ENCODE results near the gene MTA1.

The MTA1 gene

DNA sequence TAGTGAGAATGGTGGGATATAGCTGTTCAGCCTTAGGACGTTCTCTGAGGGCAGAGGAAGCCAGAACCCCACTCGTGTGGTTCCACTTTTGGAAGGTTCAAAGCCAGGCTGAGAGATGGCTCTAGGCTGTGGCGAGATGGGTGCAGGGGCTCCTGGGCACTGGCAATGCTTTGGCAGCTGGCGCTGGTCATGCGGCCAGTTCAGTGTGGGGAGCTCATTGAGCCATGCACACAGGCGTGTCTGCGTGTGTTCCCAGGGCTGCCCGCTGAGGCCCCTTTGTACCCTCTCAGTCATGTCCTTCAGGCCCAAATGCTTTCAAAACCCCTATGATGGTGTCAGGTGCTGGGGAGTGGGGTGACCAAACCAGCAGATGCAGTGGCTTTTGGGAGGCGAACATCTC, 19.6 kb upstream of the MTA1 start:
- Histone ChIP-seq H3K36me3 (peaks cover 22% of the 10 kb centered on the region), H3K9me3 (0 out of 2 replicates have a peak, but pooled peaks cover 6% of the 10 kb centered on the region), H3K27me3 (no peaks in the 10 kb centered on the region), H3K4me3 (peak overlapping the region; percentile 73), H3K4me2 (peak overlapping the region; percentile 100), H3K4me1 (peaks cover 68% of the 10 kb centered on the region), H3K27ac (peak overlapping the region; percentile 98), H3K9ac (peak overlapping the region; percentile 90), H4K20me1 (peaks cover 11% of the 10 kb centered on the region; the same call in 1 of the 2 replicates)
- no peak for TF ChIP-seq Cebpa-rat (IDR thresholded peaks at IDR 0.05)

DNA sequence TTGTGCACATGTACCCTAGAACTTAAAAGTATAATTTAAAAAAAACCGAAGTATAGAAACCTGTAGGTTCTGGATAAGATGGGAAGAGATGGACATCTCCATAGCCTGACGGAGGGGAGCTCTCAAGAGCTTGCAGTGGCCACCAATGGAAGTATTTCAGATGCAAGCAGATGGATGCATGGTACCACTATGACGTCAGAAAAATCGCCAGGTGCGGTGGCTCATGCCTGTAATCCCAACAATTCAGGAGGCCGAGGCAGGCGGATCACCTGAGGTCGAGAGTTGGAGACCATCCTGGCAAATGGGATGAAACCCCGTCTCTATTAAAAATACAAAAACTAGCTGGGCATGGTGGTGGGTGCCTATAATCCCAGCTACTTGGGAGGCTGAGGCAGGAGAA, 17.9 kb upstream of the MTA1 start:
- Histone ChIP-seq H3K27ac (no peak overlapping the region), H3K27me3 (no peaks in the 10 kb centered on the region), H3K4me1 (peaks cover 52% of the 10 kb centered on the region), H4K20me1 (peaks cover 11% of the 10 kb centered on the region; the same call in 1 of the 2 replicates), H3K4me3 (no peak overlapping the region), H3K9me3 (0 out of 2 replicates have a peak, but pooled peaks cover 6% of the 10 kb centered on the region), H3K4me2 (no peak overlapping the region), H3K36me3 (peaks cover 22% of the 10 kb centered on the region), H3K9ac (no peak overlapping the region)
- TF ChIP-seq Cebpa-rat (IDR thresholded peaks at IDR 0.05): no peak

DNA sequence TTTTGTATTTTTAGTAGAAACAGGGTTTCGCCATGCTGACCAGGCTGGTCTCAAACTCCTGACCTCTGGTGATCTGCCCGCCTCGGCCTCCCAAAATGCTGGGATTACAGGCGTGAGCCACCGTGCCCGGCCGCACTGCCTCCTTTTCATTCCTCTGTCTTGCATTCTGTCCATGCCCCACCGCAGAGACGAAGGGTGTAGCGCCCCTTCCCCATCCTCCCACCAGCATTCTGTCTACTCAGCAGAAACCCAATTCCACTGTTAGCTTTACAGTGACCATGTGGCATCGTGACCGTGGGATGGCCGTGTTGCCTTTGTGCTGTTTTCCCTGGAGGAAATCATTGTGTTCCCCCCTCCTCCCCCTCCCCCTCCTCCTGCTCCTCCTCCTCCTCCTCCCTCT, 11.0 kb upstream of the MTA1 start:
- H3K4me2 ChIP-seq: no peak overlapping the region
- no peaks in the 10 kb centered on the region for H3K9me3 ChIP-seq
- H3K9ac ChIP-seq: no peak overlapping the region
- no peak for TF ChIP-seq Cebpa-rat (IDR thresholded peaks at IDR 0.05)
- H3K27me3 ChIP-seq: peaks cover 37% of the 10 kb centered on the region
- peaks cover 44% of the 10 kb centered on the region for H3K4me1 ChIP-seq
- no peak overlapping the region for H3K27ac ChIP-seq
- no peaks in the 10 kb centered on the region; the same call in 1 of the 2 replicates for H3K36me3 ChIP-seq
- peaks cover 57% of the 10 kb centered on the region for H4K20me1 ChIP-seq
- no peak overlapping the region for H3K4me3 ChIP-seq

DNA sequence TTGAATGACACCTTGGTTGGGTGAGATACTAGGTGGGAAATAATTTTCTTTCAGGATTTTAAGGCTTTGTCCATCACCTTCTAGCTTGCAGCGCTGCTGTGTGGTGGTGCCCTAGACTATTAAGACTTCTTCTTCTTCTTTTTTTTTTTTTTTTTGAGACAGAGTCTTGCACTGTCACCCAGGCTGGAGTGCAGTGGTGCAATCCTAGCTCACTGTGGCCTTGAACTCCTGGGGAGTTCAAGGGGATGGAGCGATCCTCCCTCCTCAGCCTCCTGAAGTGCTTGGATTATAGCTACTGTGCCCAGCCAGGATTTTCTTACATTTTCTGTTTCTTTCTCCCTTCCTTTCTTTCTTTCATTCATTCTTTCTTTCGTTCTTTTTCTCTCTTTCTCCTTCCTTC, 10.3 kb upstream of the MTA1 start:
- no peak for TF ChIP-seq Cebpa-rat (IDR thresholded peaks at IDR 0.05)
- H3K4me2 ChIP-seq: no peak overlapping the region

DNA sequence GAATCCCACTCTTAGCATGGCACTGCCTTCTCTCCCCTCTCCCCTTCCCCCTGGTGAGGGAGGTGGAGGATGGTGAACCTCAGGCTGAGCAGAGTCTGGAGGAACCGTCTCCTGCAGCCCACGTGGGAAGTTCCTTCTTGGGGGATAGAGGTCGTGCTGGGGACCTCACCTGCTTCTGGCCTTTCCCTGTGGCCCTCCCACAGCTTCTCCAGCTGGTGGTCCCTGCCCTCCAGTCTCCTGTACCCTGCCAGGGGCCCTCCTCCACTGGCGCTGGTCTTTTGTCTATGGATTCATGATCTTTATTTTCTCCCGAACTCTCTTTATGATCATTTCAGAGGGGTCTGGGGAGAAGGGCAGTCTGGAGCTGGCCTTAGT, 9.0 kb upstream of the MTA1 start:
- no peaks in the 10 kb centered on the region for H3K9me3 ChIP-seq
- peaks cover 56% of the 10 kb centered on the region for H3K27me3 ChIP-seq
- H3K4me1 ChIP-seq: peaks cover 45% of the 10 kb centered on the region
- H3K36me3 ChIP-seq: no peaks in the 10 kb centered on the region; the same call in 1 of the 2 replicates
- H3K4me3 ChIP-seq: peak overlapping the region; percentile 63
- TF ChIP-seq Cebpa-rat (IDR thresholded peaks at IDR 0.05): no peak
- peak overlapping the region; percentile 66 for H3K9ac ChIP-seq
- H3K4me2 ChIP-seq: peak overlapping the region; percentile 100
- H4K20me1 ChIP-seq: peaks cover 58% of the 10 kb centered on the region
- H3K27ac ChIP-seq: no peak overlapping the region

More for the DNA sequence above, 10.3 kb upstream of the MTA1 start:
- Histone ChIP-seq H3K4me3 (no peak overlapping the region), H3K27me3 (peaks cover 45% of the 10 kb centered on the region), H3K4me1 (peaks cover 44% of the 10 kb centered on the region), H3K36me3 (no peaks in the 10 kb centered on the region; the same call in 1 of the 2 replicates), H3K9ac (no peak overlapping the region), H3K9me3 (no peaks in the 10 kb centered on the region), H3K27ac (no peak overlapping the region), H4K20me1 (peaks cover 58% of the 10 kb centered on the region)

DNA sequence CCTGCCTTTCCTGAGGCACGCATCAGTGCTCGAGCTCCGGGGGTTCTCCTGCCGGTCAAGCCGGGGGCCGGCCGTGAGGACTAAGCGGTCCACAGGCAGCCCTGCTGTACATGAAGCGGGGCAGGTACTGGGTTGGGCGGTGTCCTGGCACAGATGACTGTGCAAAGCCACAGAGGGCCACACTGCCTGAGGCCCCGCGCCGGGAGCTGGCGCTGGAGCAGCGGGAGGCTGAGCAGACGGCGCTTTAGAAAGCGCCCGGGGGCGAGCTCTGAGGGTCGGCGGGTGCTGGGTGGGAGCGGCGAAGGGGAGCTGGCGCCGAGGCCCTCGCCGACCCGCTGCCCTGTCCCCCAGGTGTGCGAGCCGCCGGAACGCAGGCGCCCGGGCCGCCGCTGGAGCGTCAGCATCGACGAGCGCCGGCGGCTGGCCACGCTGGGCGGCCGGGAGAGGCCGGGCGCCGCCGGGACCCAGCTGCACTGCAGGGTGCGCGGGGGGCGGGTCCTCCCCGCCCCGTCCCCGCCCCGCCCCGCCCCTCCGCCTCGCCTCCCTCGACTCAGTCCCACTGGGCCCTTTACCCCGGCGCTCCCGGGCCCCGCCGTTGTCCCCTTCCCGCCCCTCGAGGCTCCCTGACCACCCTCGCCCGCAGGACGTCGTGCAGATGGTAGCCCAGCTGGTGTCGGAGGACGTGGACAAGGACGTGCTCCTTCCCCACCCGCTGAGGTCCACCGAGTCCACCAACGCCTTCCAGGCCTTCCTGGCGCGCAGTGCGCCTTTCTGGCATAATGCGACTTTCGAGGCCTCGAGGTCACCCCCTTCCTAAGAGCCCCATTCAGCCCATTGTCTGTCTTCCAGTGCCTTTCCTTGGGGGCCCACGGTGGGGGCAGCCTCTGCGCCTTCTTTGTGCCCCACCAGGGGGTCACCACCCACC, 8.3 kb upstream of the MTA1 start:
- Histone ChIP-seq H3K36me3 (no peaks in the 10 kb centered on the region; the same call in 1 of the 2 replicates), H3K4me1 (peaks cover 51% of the 10 kb centered on the region), H3K4me3 (peak overlapping the region; percentile 63), H3K9me3 (no peaks in the 10 kb centered on the region), H3K9ac (peak overlapping the region; percentile 66), H3K4me2 (peak overlapping the region; percentile 100), H3K27me3 (peaks cover 58% of the 10 kb centered on the region), H4K20me1 (peaks cover 58% of the 10 kb centered on the region), H3K27ac (no peak overlapping the region)
- no peak for TF ChIP-seq Cebpa-rat (IDR thresholded peaks at IDR 0.05)

DNA sequence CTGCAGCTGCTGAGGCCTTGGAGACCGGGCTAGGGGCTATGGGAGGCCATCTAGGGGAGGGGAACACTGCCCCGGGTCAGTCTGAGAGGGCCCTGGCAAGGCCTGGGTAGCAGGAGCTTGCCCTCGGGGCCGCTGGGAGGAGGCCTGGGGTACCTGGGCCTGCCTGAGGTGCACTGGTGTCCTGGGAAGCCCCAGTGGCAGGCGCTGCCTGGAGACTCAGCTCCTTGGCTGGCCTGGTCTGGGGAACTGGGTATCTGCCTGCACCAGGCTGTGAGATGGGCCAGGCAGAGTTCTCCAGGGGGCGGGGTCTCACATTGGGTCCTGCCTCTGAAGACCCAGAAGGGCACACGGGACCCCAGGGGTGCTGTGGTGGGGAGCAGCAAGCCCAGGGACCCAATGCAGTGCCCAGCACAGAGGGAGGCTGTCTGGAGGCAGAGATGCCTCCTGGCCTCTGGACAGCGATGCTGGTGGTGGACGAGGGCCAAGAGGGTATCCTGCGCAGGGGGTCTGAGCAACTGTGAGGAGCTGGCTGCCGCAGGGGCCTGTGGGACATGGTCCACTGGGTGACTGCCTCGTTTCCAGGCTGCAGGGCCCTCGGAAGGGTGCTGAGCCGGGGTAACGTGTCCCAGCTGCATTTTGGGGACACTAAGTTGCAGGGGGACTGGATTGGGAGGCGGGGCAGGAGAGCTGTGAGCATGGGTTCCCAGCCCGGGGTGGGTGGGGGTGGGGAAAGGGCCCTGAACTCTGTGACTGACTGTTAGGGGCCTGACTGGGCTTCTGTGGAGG, 7.4 kb upstream of the MTA1 start:
- no peak for TF ChIP-seq Cebpa-rat (IDR thresholded peaks at IDR 0.05)
- Histone ChIP-seq H3K27ac (no peak overlapping the region), H3K9ac (no peak overlapping the region), H3K4me1 (peaks cover 51% of the 10 kb centered on the region), H3K27me3 (peaks cover 58% of the 10 kb centered on the region), H3K36me3 (no peaks in the 10 kb centered on the region; the same call in 1 of the 2 replicates), H3K4me2 (peak overlapping the region; percentile 100), H3K4me3 (no peak overlapping the region), H3K9me3 (no peaks in the 10 kb centered on the region), H4K20me1 (peaks cover 53% of the 10 kb centered on the region)

DNA sequence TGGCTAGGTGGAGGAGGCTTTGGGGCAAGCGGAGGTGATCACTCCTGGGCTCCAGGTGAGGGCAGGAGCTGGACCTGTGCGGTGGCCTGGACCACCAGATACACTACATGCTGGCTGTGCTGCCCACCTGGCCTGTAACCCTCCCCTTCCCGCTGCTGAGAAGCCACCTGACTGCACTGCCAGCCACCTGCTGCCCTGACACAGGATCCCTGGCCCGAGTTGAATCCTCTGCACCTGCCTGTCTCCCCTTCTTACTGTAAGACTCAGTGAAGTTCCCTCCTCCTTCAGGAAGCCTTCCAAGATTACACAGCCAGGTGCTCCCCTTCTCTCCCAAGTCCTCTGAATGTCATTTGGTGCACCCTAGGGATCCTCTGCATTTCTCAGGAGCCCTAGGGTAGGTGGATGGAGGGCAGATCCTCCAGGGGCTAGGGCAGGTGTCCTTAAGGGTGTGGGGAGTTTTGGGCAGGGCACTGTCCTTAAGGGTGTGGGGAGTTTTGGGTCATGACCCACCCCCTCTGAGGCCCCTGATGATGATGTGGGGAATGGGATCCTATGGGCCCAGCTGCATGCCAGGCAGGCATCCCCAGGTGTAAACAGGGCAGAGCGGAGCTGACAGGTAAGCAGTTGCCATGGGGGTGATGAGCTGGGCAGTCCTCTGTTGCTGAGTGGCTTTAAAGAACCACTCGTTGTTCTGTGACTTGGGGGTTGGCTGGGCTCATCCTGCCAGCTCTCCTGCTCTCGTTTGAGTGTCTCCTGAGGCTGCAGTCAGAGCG, 6.7 kb upstream of the MTA1 start:
- Histone ChIP-seq H3K4me1 (peaks cover 56% of the 10 kb centered on the region), H4K20me1 (peaks cover 46% of the 10 kb centered on the region), H3K9ac (no peak overlapping the region), H3K27ac (no peak overlapping the region), H3K36me3 (no peaks in the 10 kb centered on the region; the same call in 1 of the 2 replicates), H3K4me2 (peak overlapping the region; percentile 78; the same call in 1 of the 2 replicates), H3K9me3 (no peaks in the 10 kb centered on the region), H3K27me3 (peaks cover 58% of the 10 kb centered on the region), H3K4me3 (no peak overlapping the region)
- no peak for TF ChIP-seq Cebpa-rat (IDR thresholded peaks at IDR 0.05)

DNA sequence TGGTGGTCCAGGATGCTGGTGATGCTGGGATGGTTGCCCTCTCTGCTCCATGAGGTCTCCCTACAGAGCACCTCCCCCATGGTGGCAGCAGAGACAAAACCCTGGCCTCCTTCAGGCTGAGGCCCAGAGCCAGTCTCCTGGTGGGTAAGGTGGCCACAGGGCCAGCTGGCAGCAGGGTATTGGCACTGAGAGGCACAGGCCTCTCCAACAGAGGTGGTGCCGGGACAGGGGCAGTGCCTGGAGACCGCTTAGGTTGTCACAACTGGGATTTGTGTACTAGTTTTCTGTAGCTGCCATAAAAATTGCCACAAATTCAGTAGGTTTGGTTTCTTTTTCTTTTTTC, 6.1 kb upstream of the MTA1 start:
- Histone ChIP-seq H3K36me3 (no peaks in the 10 kb centered on the region; the same call in 1 of the 2 replicates), H3K4me3 (no peak overlapping the region), H3K27me3 (peaks cover 58% of the 10 kb centered on the region), H4K20me1 (peaks cover 44% of the 10 kb centered on the region), H3K9me3 (no peaks in the 10 kb centered on the region), H3K4me1 (peaks cover 62% of the 10 kb centered on the region), H3K4me2 (peak overlapping the region; percentile 78), H3K27ac (no peak overlapping the region), H3K9ac (no peak overlapping the region)
- TF ChIP-seq Cebpa-rat (IDR thresholded peaks at IDR 0.05): no peak

Measured in BLaER1 (cell line).